NCI-H187 (cell line): ENCODE results near the gene B3GLCT.

Experiments
- DNase-seq, 2 experiments: peaks; one replicate each; lab custom pipeline; 2025; lab: John Stamatoyannopoulos, UW

Gene B3GLCT

GRCh38 chr13:31223640-31224039 is 23.9 kb downstream of the B3GLCT start:
- DNase-seq = no peak

DNA sequence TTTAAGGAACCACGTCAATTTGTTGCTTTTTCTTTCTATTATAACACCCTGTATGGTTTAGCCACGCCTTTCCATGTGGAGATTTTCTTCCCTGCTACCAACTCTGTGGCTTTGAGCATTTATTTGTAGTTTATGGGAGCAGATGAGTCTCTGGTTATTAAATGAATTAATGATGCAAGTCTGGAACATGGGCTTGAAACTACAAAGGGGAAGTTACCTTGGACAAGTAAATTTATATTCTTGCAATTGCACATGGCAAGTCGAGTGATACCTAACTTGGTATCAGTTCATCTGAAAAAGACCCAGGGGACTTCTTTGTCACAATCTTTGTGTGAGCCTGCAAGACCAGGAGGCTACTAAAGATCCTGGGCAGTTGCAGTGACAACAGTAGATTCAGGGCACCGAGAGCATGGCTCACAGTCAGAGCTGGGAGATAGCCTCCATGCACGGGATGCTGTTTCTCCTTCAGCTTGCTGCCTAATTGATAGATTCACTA is 24.4 kb downstream of the B3GLCT start:
- DNase-seq = no peak

DNA sequence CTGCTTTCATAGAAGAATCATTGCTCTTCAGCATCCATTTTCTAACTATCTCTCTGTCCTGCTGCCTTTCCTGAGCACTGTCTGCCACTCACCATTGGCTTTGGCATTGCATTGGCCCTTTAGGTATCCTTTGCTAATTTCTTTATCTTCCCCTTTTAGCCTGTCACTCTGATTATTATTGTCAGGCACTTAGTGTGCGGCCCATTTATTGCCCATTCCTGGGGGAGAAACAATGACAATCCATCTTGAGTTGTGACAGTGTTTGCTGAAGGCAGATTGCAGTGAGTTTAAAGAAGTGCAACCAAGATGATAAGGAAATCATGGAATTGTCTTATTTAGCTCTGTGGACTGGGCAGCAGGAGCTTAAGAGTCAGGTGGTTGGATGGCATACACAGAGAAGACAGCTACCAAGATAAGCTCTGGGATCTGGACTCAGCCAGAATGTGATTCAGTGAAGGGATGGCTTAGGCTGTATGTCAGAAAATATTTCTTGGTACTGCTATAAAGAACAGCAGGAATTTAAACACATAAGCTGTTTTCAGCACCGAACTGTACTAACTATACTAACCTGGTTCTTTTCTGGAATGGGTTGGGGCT is 25.3 kb downstream of the B3GLCT start:
- DNase-seq = no peak

DNA sequence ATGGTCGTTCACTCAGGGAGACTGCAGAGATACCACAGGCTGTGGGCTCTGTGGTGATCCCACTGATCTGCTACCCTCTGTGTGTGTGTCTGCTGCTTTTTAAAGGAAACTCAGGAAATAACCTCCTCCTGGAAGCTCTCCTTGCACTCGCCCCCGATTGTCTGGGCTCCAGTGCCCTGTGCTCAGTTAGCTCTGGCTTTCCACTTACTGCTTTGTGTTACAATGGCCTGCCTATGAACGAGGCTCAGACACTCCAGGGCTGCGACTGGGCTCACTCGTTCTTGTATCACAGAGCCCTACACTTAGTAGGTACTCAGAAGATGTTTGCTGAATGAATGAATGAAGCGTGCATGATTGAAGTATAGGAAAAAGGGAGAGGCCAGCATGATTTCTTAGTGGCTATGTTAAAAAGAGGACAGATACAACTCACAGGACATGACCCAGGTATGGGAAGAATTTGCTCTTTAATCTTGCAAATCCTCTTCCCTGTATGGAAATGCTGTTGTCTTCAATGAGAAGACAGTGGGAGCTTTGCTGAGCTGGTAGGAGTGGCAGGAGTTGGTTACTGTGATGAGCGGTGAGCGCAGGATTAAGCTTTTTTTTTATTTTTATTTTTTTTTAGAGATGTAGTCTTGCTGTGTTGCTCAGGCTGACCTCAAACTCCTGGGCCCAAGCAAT is 26.4 kb downstream of the B3GLCT start:
- no peak for DNase-seq

- DNase-seq = no peak
Measured at GRCh38 chr13:31227063-31227462, 27.3 kb downstream of the B3GLCT start.

GRCh38 chr13:31227870-31228269 is 28.1 kb downstream of the B3GLCT start:
- DNase-seq = no peak

GRCh38 chr13:31234729-31235128 is 35.0 kb downstream of the B3GLCT start:
- DNase-seq = no peak

GRCh38 chr13:31236211-31236786 is 36.5 kb downstream of the B3GLCT start:
- DNase-seq = no peak

GRCh38 chr13:31240921-31241320 is 41.1 kb downstream of the B3GLCT start:
- no peak for DNase-seq

DNA sequence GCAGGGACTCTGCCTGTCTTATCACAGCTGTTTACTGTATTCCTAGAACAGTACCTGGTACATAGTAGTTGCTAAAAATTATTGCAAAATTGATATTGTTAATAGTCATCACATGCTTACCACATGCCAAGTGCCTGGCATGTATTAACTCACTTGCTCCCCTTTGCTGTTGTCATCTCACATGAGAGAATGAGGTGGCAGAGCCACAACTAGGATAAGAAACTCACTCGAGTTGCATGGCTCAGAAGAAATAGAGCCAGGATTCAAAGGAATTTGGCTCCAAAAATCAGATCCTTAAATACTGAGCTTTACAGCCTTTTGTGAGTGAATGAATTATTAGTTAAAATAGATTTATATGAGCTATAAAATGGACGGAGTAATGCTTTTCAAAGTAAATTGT is 42.6 kb downstream of the B3GLCT start:
- DNase-seq = no peak

GRCh38 chr13:31242916-31243315 is 43.1 kb downstream of the B3GLCT start:
- DNase-seq = no peak

DNA sequence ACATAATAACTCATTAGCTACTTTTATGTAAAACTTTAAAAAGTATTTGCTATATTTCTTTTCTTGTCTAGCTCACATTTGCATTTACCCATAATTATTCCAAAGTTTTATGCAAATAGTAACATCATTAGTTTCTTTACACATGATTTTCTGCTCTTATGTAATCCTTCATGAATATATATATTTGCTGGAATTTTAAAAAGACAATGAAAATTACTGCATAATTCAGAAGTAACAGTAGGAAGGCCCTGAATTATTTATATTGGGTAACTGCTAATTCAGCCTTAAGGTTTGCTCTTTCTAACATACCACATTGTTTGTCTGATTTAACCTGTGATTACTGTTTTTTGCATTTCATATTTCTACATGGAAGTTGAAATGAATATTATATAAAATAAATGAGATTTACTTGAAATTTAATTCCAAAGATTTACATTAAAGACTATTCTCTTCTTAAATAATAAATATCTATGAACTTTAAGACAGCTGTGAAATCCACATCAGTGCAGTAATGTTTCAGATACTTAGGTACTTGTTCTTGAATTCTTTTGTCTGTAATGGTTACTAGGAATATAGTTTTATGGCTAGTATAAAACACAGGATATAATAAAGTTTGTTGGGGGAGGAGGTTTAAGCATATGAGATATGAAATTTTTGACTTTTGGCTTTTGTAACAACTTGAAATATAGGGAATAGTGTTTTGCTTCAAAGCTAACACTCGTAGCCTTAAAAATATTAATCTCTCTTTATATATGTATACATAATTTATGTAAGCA is 46.0 kb downstream of the B3GLCT start:
- no peak for DNase-seq

- DNase-seq = no peak
Measured at GRCh38 chr13:31246918-31247317, 47.1 kb downstream of the B3GLCT start.

DNA sequence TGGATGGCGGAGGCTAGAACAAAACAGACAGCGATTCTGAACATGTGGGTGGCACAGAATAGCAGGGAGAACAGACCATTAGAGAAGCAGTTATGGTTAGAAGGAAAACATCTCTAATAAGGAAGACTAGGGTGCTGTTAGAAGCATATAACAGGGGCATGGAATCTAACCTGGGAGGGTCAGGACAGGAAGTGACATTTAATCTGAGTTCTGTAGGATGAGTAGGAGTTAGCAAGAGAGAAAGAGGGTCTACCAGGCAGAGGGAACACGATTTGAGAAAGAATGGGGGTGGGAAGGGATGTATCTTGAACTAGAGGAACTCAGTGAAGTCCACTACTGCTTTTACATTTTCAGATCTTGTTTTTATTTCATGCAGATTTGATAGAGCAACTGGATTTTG is 48.6 kb downstream of the B3GLCT start:
- no peak for DNase-seq

DNA sequence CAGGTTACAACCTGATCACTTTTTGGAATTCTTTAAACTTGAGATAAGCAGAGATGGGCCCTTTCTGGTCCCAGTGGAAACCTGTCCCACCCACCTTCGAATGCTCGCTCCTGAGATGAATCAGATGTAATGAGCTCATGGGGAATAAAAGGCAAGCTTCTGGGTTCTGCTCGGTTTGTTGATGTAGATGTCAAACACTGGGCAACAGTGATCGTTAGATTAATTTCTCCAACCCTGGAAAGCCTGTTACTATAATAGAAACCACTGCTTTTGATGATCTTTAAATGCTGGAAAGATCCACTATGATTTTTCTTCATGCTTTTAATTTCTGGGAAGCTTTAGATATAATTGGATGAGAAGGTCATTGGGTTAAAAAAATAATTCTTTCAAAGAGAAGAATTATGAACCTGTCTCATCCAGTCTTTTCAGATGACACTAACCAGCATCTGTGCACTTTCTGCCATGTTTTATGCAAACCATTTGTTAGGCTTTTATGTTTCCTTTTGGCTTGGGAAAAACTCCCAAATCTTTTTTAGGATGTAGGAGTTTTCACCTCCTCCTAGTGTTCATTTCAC is 49.3 kb downstream of the B3GLCT start:
- no peak for DNase-seq

DNA sequence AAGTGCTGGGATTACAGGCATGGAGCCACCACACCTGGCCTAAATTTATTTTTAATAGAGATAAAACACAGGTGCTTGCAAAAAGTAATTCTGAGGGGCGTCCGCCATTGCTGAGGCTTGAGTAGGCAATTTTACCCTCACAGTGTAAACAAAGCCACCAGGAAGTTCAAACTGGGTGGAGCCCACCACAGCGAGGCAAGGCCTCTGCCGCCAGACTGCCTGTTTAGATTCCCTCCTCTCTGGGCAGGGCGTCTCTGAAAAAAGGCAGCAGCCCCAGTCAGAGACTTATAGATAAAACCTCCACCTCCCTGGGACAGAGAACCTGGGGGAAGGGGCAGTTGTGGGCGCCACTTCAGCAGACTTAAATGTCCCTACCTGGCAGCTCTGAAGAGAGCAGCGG is 50.7 kb downstream of the B3GLCT start:
- no peak for DNase-seq

- no peak for DNase-seq
Measured at GRCh38 chr13:31261241-31261640, 61.5 kb downstream of the B3GLCT start.

- no peak for DNase-seq
Measured at GRCh38 chr13:31263346-31263745, 63.6 kb downstream of the B3GLCT start.

GRCh38 chr13:31264151-31264550 is 64.4 kb downstream of the B3GLCT start:
- DNase-seq = no peak

DNA sequence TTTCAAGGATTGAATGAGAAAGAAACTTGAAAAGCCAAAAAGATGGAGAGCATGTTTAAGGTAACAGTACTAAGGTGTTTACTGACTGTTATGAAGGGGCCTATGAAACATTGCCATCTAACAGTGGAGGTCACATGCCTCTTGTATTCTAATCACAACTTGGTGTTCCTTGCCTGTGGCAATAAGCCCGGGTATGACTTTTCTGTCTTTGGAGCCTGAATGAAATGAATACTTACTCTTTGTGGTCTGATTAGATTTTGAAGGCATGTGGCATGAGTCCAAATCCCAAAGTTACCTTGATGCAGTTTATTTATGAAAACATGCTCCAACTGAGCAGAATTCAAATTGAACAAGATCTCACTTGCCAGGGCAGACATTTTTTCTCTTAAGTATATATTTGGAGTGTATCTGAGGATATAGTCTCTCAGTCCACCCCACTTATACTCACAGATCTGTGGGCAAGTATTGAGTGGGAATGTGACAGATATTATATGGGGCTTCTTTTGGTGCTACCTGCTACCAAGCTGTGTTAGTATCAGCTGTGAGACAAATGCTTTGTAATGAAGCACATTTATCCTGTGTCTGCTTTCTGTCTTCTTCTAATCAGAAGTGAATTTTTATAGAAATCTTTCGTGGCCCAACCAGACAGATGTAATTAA is 67.5 kb downstream of the B3GLCT start:
- DNase-seq = no peak

- no peak for DNase-seq
Measured at GRCh38 chr13:31274390-31274789, 74.6 kb downstream of the B3GLCT start.

DNA sequence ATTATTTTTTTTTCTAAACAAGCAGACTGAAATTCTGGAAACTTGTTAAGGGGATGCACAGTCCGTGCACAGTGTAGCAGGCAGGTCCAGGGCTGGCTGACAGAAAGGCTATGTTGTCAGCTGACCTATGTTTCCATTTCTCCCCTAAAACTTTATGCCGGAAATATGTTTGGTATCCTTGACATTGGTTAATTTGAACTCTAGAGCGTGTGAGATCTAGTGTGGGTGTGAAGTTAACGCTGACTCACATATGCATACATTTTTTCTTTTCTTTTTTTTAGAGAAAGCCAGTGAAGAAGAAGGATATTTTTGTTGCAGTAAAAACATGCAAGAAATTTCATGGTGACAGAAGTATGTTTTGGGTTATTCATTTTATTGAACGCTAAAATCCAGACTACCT is 76.6 kb downstream of the B3GLCT start:
- DNase-seq = no peak
